Measurements from ENCODE around the gene GFRA4. TPM values are rescaled to one million over a fixed set of nuclear protein-coding genes. Genes with fewer than 3 reads are reported as not detected.
"Not testable (repeated sequence)": the region's sequence is repeated elsewhere in the genome, so short reads cannot be mapped to it uniquely, and the experiment has no call there.

The GFRA4 gene
- total RNA-seq, 1 donor from 2014 or later = not detected

GRCh38 chr20:3628502-3629314 is 34.5 kb downstream of the GFRA4 start:
- no peak for DNase-seq (ENCODE audit: low spot score in 2 of 2)
- TF ChIP-seq CTCF (IDR thresholded peaks at IDR 0.05) = no peak
- H3K36me3 ChIP-seq = peaks cover 11 to 17% of the 10 kb centered on the region in 2 donors
- H3K27ac ChIP-seq = no peak overlapping the region
- H3K4me1 ChIP-seq = no peaks in the 10 kb centered on the region
- no peaks in the 10 kb centered on the region for H3K27me3 ChIP-seq
- no peaks in the 10 kb centered on the region for H3K9me3 ChIP-seq
- no peak overlapping the region for H3K4me3 ChIP-seq
- intact Hi-C loops (cut with DNase I) = no loop called here

- Histone ChIP-seq H3K36me3 (peaks cover 11 to 13% of the 10 kb centered on the region in 2 donors), H3K4me3 (no peak overlapping the region), H3K27ac (no peak overlapping the region), H3K4me1 (no peaks in the 10 kb centered on the region), H3K27me3 (no peaks in the 10 kb centered on the region), H3K9me3 (no peaks in the 10 kb centered on the region)
- no peak for TF ChIP-seq CTCF (IDR thresholded peaks at IDR 0.05)
- no peak for DNase-seq (ENCODE audit: low spot score in 2 of 2)
- intact Hi-C loops (cut with DNase I) = no loop called here
Observed at GRCh38 chr20:3627476-3627875, 35.7 kb downstream of the GFRA4 start.

- no peaks in the 10 kb centered on the region for H3K4me1 ChIP-seq
- no peak overlapping the region for H3K4me3 ChIP-seq
- intact Hi-C loops (cut with DNase I) = no loop called here
- peaks cover 3 to 5% of the 10 kb centered on the region in 2 donors for H3K36me3 ChIP-seq
- H3K27ac ChIP-seq = no peak overlapping the region
- H3K9me3 ChIP-seq = no peaks in the 10 kb centered on the region
- H3K27me3 ChIP-seq = no peaks in the 10 kb centered on the region
- DNase-seq (ENCODE audit: low spot score in 2 of 2) = no peak
- TF ChIP-seq CTCF (IDR thresholded peaks at IDR 0.05) = no peak
Observed at GRCh38 chr20:3622406-3622805, 40.8 kb downstream of the GFRA4 start.

- Histone ChIP-seq H3K27me3 (no peaks in the 10 kb centered on the region), H3K9me3 (no peaks in the 10 kb centered on the region), H3K4me1 (no peaks in the 10 kb centered on the region), H3K36me3 (peaks cover 3 to 5% of the 10 kb centered on the region in 2 donors), H3K4me3 (no peak overlapping the region), H3K27ac (no peak overlapping the region)
- intact Hi-C loops (cut with DNase I) = no loop called here
- no peak for DNase-seq (ENCODE audit: low spot score in 2 of 2)
- no peak for TF ChIP-seq CTCF (IDR thresholded peaks at IDR 0.05)
Observed at GRCh38 chr20:3621111-3621510, 42.1 kb downstream of the GFRA4 start.

- no peak for DNase-seq (ENCODE audit: low spot score in 2 of 2)
- Histone ChIP-seq H3K27me3 (no peaks in the 10 kb centered on the region), H3K9me3 (no peaks in the 10 kb centered on the region), H3K27ac (no peak overlapping the region), H3K36me3 (peaks cover 5 to 9% of the 10 kb centered on the region in 2 donors), H3K4me3 (no peak overlapping the region), H3K4me1 (no peaks in the 10 kb centered on the region)
- TF ChIP-seq CTCF (IDR thresholded peaks at IDR 0.05) = no peak
- intact Hi-C loops (cut with DNase I) = no loop called here
Observed at GRCh38 chr20:3616250-3616649, 46.9 kb downstream of the GFRA4 start.

- intact Hi-C loops (cut with DNase I); DNase-seq (ENCODE audit: low spot score in 2 of 2); H3K27me3 ChIP-seq: not testable (repeated sequence)
Observed at GRCh38 chr20:3615171-3615840, 47.9 kb downstream of the GFRA4 start.

More at GRCh38 chr20:3615171-3615840, 47.9 kb downstream of the GFRA4 start:
- H3K4me3 ChIP-seq, H3K36me3 ChIP-seq, H3K27ac ChIP-seq, H3K4me1 ChIP-seq, H3K9me3 ChIP-seq: not testable (repeated sequence)

All from ascending aorta (tissue), 2 donors.